Heart left ventricle (tissue), 13 donors: Measurements from ENCODE around the gene F13A1.

Experiments used
- CTCF ChIP-seq, 12 donors: fragments of 200-600 bp; sonication (generic) in 4 of 12; IDR thresholded peaks; one replicate each; pipeline versions ENCODE4 v1.5.0 to v1.8.0; 2018 to 2022; ENCODE audit warnings: antibody characterized with exemption in 12 of 12, mild to moderate bottlenecking in 5 of 12
- POLR2A ChIP-seq, 2 donors: fragments of 450-650 bp; IDR thresholded peaks; one replicate each; pipeline ENCODE4 v1.6.1; 2017; ENCODE audit warnings: antibody characterized with exemption in 2 of 2, mild to moderate bottlenecking in 2 of 2, moderate library complexity in 2 of 2
- donor health status: ischemic (EF 13 %, LVEDD 7.1; RV severe dilation, severe dysfunction).
- donor health status: DM: no; HTN: yes; CAD: no.
- donor health status: DM: no; HTN: no; CAD: no.
- donor health status: ischemic (EF 25% LVEDD 6.9; RV normal size, moderate dysfunction).
- donor health status: ischemic (EF 25% LVEDD 5.7; RV mildly dilated, moderate dysfunction).
- donor health status: ischemic (EF 35%, LVEDD 5.7; RV mildly dilated, moderate dysfunction).
- donor health status: nonischemic (EF 11% LVEDD 7.7; RV severe dilation, severe dysfunction).
- donor health status: DM: yes; HTN: yes; CAD: no.
- donor health status: PGD.
- donor health status: ischemic (EF 29% LVEDD 5.4; RV normal size, mild dysfunction).
- donor health status: nonischemic (EF 23%, LVEDD 6.1; RV moderate dilation, normal function).

DNA sequence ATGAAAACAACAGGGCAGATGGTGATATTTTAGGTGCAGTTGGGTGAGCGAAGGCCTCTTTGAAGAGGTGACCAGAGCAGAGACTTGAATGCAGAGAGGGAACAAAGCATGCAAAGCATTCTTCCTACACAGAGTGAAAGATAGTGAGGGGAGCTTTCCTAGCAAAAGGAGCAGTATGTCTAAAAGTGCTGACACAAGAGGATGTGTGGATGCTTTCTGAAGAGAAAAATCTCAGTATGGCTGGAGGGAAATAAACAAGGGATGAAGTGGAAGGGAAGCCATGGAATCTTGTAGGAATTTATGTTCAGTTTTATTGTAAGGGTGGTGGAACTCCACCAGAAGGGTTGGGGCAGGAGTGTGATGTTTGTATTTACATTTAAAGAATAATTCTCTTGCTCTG is 128.6 kb downstream of the F13A1 start:
- TF ChIP-seq CTCF (IDR thresholded peaks at IDR 0.05) (no peak), POLR2A (IDR thresholded peaks at IDR 0.05) (no peak)
